Peyer's patch (tissue), 4 donors: ENCODE measurements around the gene TAS2R31.

Source experiments
- CTCF ChIP-seq, 6 experiments: fragments of 450-650 bp in 4 of 6; fragments of 200-600 bp in 2 of 6; sonication (generic) in 1 of 6; IDR thresholded peaks; one replicate each; pipeline ENCODE4 v1.5.1; 2017 to 2019; ENCODE audit warnings: antibody characterized with exemption in 6 of 6, mild to moderate bottlenecking in 3 of 6, moderate library complexity in 1 of 6
- POLR2A ChIP-seq, 2 donors: fragments of 450-650 bp; IDR thresholded peaks; one replicate each; pipeline ENCODE4 v1.5.1; 2017; ENCODE audit warnings: antibody characterized with exemption in 2 of 2, mild to moderate bottlenecking in 2 of 2, moderate library complexity in 2 of 2

- no peak for TF ChIP-seq POLR2A (IDR thresholded peaks at IDR 0.05)
- no peak for TF ChIP-seq CTCF (IDR thresholded peaks at IDR 0.05)
These were observed 44.4 kb downstream of the TAS2R31 start, which contains the start of gene TAS2R50 for GRCh38 chr12:10986812-10987211.
